T47D (cell line): ENCODE results near the gene FAM3A.
"Not testable (repeated sequence)": the region's sequence is repeated elsewhere in the genome, so short reads cannot be mapped to it uniquely, and the experiment has no call there.

Experiments used
- DNase-seq, 2 experiments: peaks; one replicate each; pipeline versions ENCODE4 v3.0.0 to v3.0.0-alpha.2; 2011 to 2012; ENCODE audit warnings: low read depth in 1 of 2, low spot score in 1 of 2
- JUND ChIP-seq: IDR thresholded peaks from 2 replicates; pipeline ENCODE4 v1.6.1; 2012; ENCODE audit warnings: low read depth
- in situ Hi-C: cut with HindIII; loops from 2 replicates; pipeline ENCODE4 v1.10.0; 2016; ENCODE audit warnings: low sequenced_read_pairs, low pct_unique_long_range_greater_than_20kb

FAM3A gene

GRCh38 chrX:154515966-154516655 lies at the start of gene FAM3A:
TSS of gene FAM3A (minus strand) at chrX:154516232. CDS start at chrX:154515772, 460 bp downstream.
- DNase-seq: peak in 1 of 2 experiments; percentile 86
- TF ChIP-seq JUND: no peak
- in situ Hi-C loops: no loop called here

GRCh38 chrX:154562295-154562694 lies 46.3 kb upstream of the FAM3A start:
- DNase-seq, in situ Hi-C loops: not testable (repeated sequence)

- DNase-seq, in situ Hi-C loops: not testable (repeated sequence)
Measured at GRCh38 chrX:154560326-154560725, 44.3 kb upstream of the FAM3A start.

GRCh38 chrX:154558896-154559295 lies 42.9 kb upstream of the FAM3A start:
- in situ Hi-C loops: not testable (repeated sequence)

GRCh38 chrX:154558060-154558690 lies 42.1 kb upstream of the FAM3A start:
- DNase-seq, in situ Hi-C loops: not testable (repeated sequence)

More at GRCh38 chrX:154558896-154559295, 42.9 kb upstream of the FAM3A start:
- DNase-seq: not testable (repeated sequence)

GRCh38 chrX:154552112-154552806 lies 36.2 kb upstream of the FAM3A start:
- in situ Hi-C loops, DNase-seq: not testable (repeated sequence)

- TF ChIP-seq JUND: no peak
- in situ Hi-C loops: no loop called here
- no peak for DNase-seq
Measured at GRCh38 chrX:154549766-154550165, 33.7 kb upstream of the FAM3A start.

- no peak for DNase-seq
- no peak for TF ChIP-seq JUND
- in situ Hi-C loops: no loop called here
Measured at GRCh38 chrX:154548028-154548316, 31.9 kb upstream of the FAM3A start.

- TF ChIP-seq JUND: no peak
- in situ Hi-C loops: no loop called here
- peak; percentile 65 to 91 for DNase-seq
Measured at GRCh38 chrX:154547245-154548027, 31.4 kb upstream of the FAM3A start, which contains the start of gene IKBKG. TSS of gene IKBKG (plus strand) at chrX:154547620. CDS start at chrX:154552003, 4,383 bp downstream.

- peak; percentile 56 to 66 for DNase-seq
- no peak for TF ChIP-seq JUND
- in situ Hi-C loops: no loop called here
Measured at GRCh38 chrX:154546354-154547244, 30.6 kb upstream of the FAM3A start, which contains the start of gene G6PD. TSS of gene G6PD (minus strand) at chrX:154546846. CDS start at chrX:154546155, 691 bp downstream.

- no peak for DNase-seq
- in situ Hi-C loops: no loop called here
- no peak for TF ChIP-seq JUND
Measured at GRCh38 chrX:154545673-154546274, 29.7 kb upstream of the FAM3A start.
